ENCODE data around the gene CCDC107. TPM values are rescaled to one million over a fixed set of nuclear protein-coding genes. Genes with fewer than 3 reads are reported as not detected.

CCDC107 gene
- total and polyA plus RNA-seq, 2 experiments from 2014 or later: 12.1 to 42.2 TPM

DNA sequence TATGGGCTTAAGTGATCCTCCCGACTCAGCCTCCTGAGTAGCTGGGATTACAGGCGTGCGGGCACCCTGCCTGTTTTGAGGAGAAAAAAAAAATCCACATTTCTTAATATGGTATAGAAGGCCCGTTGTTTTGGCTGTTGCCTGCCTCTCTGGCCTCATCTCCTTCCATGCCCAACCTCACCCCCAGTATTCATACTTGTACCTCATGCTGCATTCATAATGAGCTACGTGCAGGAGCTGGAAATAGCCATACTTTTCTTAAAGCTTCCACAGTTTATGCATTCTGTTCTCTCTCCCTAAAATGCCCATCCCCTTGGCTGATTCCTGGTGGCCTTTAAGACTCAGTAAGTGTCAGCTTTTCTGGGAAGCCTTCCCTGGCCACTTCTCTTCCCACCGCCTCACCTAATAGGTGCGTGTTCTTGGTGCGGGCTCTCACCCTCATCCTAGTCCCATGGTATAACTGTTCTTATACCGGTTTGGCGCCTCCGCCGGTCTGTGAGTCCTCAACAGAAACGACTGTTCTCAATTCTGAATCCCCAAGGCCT, 33.7 kb downstream of the CCDC107 start:
- DNase-seq (ENCODE audit: low spot score): no peak
- H2AFZ ChIP-seq: no peak overlapping the region
- peak overlapping the region; percentile 99 for H3K4me2 ChIP-seq
- H3K79me2 ChIP-seq: peaks cover 3% of the 10 kb centered on the region
- no peaks in the 10 kb centered on the region for H3K27me3 ChIP-seq
- WGBS (ENCODE audit: low lambda C conversion rate, missing lambda C conversion rate): 71% methylated on average over 13 of the region's 13 CpGs
- TF ChIP-seq EZH2 (IDR thresholded peaks at IDR 0.05; ENCODE audit: borderline replicate concordance) (no peak), EZH2phosphoT487 (IDR thresholded peaks at IDR 0.05; ENCODE audit: low read depth, severe bottlenecking, unreplicated experiment) (no peak)
- TF ChIP-seq, protein P1, sequence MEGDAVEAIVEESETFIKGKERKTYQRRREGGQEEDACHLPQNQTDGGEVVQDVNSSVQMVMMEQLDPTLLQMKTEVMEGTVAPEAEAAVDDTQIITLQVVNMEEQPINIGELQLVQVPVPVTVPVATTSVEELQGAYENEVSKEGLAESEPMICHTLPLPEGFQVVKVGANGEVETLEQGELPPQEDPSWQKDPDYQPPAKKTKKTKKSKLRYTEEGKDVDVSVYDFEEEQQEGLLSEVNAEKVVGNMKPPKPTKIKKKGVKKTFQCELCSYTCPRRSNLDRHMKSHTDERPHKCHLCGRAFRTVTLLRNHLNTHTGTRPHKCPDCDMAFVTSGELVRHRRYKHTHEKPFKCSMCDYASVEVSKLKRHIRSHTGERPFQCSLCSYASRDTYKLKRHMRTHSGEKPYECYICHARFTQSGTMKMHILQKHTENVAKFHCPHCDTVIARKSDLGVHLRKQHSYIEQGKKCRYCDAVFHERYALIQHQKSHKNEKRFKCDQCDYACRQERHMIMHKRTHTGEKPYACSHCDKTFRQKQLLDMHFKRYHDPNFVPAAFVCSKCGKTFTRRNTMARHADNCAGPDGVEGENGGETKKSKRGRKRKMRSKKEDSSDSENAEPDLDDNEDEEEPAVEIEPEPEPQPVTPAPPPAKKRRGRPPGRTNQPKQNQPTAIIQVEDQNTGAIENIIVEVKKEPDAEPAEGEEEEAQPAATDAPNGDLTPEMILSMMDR (IDR thresholded peaks at IDR 0.05; ENCODE audit: poor library complexity): peak; percentile 5
- H3K9me3 ChIP-seq (ENCODE audit: low read depth): no peaks in the 10 kb centered on the region
- peak overlapping the region; percentile 94 for H3K27ac ChIP-seq
- no peak overlapping the region for H3K4me3 ChIP-seq
- no peaks in the 10 kb centered on the region for H3K36me3 ChIP-seq (replicated peaks; ENCODE audit: insufficient read depth, low read depth)
- no peaks in the 10 kb centered on the region for H4K20me1 ChIP-seq (ENCODE audit: insufficient read depth, poor library complexity, severe bottlenecking)
- no peaks in the 10 kb centered on the region for H3K9me2 ChIP-seq (replicated peaks; ENCODE audit: insufficient read depth)
- H3K4me1 ChIP-seq (ENCODE audit: insufficient read depth): peaks cover 20% of the 10 kb centered on the region

DNA sequence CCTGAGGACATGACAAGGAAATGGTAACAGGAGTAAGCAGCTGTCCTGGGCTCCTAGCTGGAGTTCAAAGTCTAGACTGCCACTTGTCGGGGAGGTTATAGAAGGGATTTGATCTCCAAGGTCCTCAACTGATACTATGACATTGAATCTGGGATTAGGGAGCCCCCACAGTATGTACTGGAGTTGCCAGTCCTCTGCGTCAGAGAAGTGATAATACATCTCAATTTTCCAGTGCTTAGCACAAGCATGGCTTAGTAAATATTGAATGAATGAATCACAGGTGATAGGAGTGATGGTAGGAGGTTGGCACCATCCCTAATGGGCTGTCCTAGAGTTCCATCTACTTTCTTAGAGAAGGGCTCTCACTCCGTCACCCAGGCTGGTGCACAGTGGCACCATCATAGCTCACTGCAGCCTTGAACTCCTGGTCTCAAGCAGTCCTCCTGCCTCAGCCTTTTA, 37.9 kb downstream of the CCDC107 start:
- WGBS (ENCODE audit: low lambda C conversion rate, missing lambda C conversion rate): 86% methylated on average over 3 of the region's 3 CpGs
- no peak overlapping the region for H3K4me2 ChIP-seq
- no peak overlapping the region for H2AFZ ChIP-seq
- H3K9me3 ChIP-seq (ENCODE audit: low read depth): no peaks in the 10 kb centered on the region
- DNase-seq (ENCODE audit: low spot score): peak; percentile 51
- H3K9me2 ChIP-seq (replicated peaks; ENCODE audit: insufficient read depth): no peaks in the 10 kb centered on the region
- H3K36me3 ChIP-seq (replicated peaks; ENCODE audit: insufficient read depth, low read depth): no peaks in the 10 kb centered on the region
- H3K27ac ChIP-seq: peak overlapping the region; percentile 90
- peaks cover 6% of the 10 kb centered on the region for H3K4me1 ChIP-seq (ENCODE audit: insufficient read depth)
- H4K20me1 ChIP-seq (ENCODE audit: insufficient read depth, poor library complexity, severe bottlenecking): no peaks in the 10 kb centered on the region
- no peaks in the 10 kb centered on the region for H3K27me3 ChIP-seq
- H3K79me2 ChIP-seq: no peaks in the 10 kb centered on the region
- no peak overlapping the region for H3K4me3 ChIP-seq
- TF ChIP-seq, protein P1 (IDR thresholded peaks at IDR 0.05; ENCODE audit: poor library complexity): no peak

DNA sequence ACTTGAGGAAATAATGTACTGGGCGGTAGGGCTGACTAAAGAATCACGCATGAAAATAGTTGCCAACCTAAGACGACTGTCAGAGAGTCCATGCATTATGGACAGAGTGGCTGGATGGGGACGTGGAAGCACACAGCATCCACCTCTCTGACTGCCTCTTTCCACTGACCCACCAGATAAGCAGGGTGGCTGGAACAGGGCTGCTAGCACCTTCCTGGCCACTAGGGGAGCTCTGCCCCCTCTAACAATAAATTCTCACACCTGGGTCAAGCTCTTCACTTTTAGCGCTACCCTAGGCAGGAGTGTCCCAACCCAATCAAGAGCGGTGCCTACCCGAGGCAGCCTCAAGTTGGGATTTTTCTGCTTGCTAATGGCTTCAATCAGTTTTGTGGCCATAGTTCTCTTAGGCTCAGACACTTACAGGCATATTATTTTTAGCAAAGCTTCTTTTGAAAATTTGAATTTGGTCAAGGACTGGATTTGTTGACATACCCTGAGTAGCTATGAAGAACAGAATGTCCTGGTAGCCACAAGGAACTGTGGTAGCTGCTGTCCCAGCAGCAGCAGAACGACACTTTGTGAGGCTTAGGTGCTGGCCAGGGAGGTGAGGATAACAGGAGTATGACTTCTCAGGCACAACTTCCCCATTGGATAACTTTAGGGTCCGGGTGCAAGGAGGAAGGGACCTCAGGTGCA, 38.6 kb downstream of the CCDC107 start:
- H3K79me2 ChIP-seq: no peaks in the 10 kb centered on the region
- H3K36me3 ChIP-seq (replicated peaks; ENCODE audit: insufficient read depth, low read depth): no peaks in the 10 kb centered on the region
- H3K27me3 ChIP-seq: no peaks in the 10 kb centered on the region
- H3K9me3 ChIP-seq (ENCODE audit: low read depth): no peaks in the 10 kb centered on the region
- H3K27ac ChIP-seq: peak overlapping the region; percentile 86
- TF ChIP-seq, protein P1 (IDR thresholded peaks at IDR 0.05; ENCODE audit: poor library complexity): peak; percentile 71
- TF ChIP-seq EZH2phosphoT487 (IDR thresholded peaks at IDR 0.05; ENCODE audit: low read depth, severe bottlenecking, unreplicated experiment) (no peak), EZH2 (IDR thresholded peaks at IDR 0.05; ENCODE audit: borderline replicate concordance) (no peak)
- H2AFZ ChIP-seq: no peak overlapping the region
- DNase-seq (ENCODE audit: low spot score): peak; percentile 74
- H4K20me1 ChIP-seq (ENCODE audit: insufficient read depth, poor library complexity, severe bottlenecking): no peaks in the 10 kb centered on the region
- H3K4me1 ChIP-seq (ENCODE audit: insufficient read depth): peaks cover 2% of the 10 kb centered on the region
- H3K4me2 ChIP-seq: no peak overlapping the region
- 47% methylated on average over 9 of the region's 9 CpGs for WGBS (ENCODE audit: low lambda C conversion rate, missing lambda C conversion rate)
- no peak overlapping the region for H3K4me3 ChIP-seq
- no peaks in the 10 kb centered on the region for H3K9me2 ChIP-seq (replicated peaks; ENCODE audit: insufficient read depth)

All from hepatocyte (in vitro differentiated cells).